Measurements from ENCODE around the gene DPY19L2.
"Not testable (repeated sequence)": the region's sequence is repeated elsewhere in the genome, so short reads cannot be mapped to it uniquely, and the experiment has no call there.

The DPY19L2 gene

GRCh38 chr12:63537838-63538237 is 130.5 kb downstream of the DPY19L2 start:
- H3K9me3 Mint-ChIP-seq; H3K27me3 Mint-ChIP-seq (ENCODE audit: low read depth); H3K4me3 Mint-ChIP-seq; DNase-seq (ENCODE audit: low spot score); H3K36me3 Mint-ChIP-seq (ENCODE audit: low read depth); H3K27ac Mint-ChIP-seq; H3K4me1 Mint-ChIP-seq (ENCODE audit: low read depth): not testable (repeated sequence)

- not testable (repeated sequence) for DNase-seq (ENCODE audit: low spot score); H3K27ac Mint-ChIP-seq; H3K27me3 Mint-ChIP-seq (ENCODE audit: low read depth); H3K4me3 Mint-ChIP-seq; H3K9me3 Mint-ChIP-seq; H3K4me1 Mint-ChIP-seq (ENCODE audit: low read depth); H3K36me3 Mint-ChIP-seq (ENCODE audit: low read depth)
These were observed 138.7 kb downstream of the DPY19L2 start for GRCh38 chr12:63529641-63530040.

- Mint-ChIP-seq H3K27me3 (ENCODE audit: low read depth) (no peaks in the 10 kb centered on the region), H3K4me3 (no peak overlapping the region), H3K4me1 (ENCODE audit: low read depth) (no peaks in the 10 kb centered on the region), H3K9me3 (no peaks in the 10 kb centered on the region), H3K27ac (no peak overlapping the region), H3K36me3 (ENCODE audit: low read depth) (no peaks in the 10 kb centered on the region)
- DNase-seq (ENCODE audit: low spot score) = no peak
These were observed 142.5 kb downstream of the DPY19L2 start for GRCh38 chr12:63525831-63526230.

GRCh38 chr12:63521706-63522105 is 146.6 kb downstream of the DPY19L2 start:
- DNase-seq (ENCODE audit: low spot score) = no peak
- Mint-ChIP-seq H3K4me3 (no peak overlapping the region), H3K36me3 (ENCODE audit: low read depth) (no peaks in the 10 kb centered on the region), H3K4me1 (ENCODE audit: low read depth) (no peaks in the 10 kb centered on the region), H3K9me3 (no peaks in the 10 kb centered on the region), H3K27ac (no peak overlapping the region), H3K27me3 (ENCODE audit: low read depth) (no peaks in the 10 kb centered on the region)
